ENCODE results near the gene NKAP. TPM values are rescaled to one million over a fixed set of nuclear protein-coding genes. Genes with fewer than 3 reads are reported as not detected.

Gene NKAP
- total and polyA plus RNA-seq, 9 of the 15 experiments (the other 6 are each of a cell fraction or from before 2014, with no cell fraction given): 3.1 to 8.3 (median 7.0) TPM

- TF ChIP-seq WHSC1 (IDR thresholded peaks at IDR 0.05; ENCODE audit: low read length): no peak
- no peak for TF ChIP-seq SRSF3 (IDR thresholded peaks at IDR 0.05; ENCODE audit: insufficient read depth, low read length)
- no peak for TF ChIP-seq ILK (tag; IDR thresholded peaks at IDR 0.05; ENCODE audit: borderline replicate concordance, low read depth)
- TF ChIP-seq, protein P1, sequence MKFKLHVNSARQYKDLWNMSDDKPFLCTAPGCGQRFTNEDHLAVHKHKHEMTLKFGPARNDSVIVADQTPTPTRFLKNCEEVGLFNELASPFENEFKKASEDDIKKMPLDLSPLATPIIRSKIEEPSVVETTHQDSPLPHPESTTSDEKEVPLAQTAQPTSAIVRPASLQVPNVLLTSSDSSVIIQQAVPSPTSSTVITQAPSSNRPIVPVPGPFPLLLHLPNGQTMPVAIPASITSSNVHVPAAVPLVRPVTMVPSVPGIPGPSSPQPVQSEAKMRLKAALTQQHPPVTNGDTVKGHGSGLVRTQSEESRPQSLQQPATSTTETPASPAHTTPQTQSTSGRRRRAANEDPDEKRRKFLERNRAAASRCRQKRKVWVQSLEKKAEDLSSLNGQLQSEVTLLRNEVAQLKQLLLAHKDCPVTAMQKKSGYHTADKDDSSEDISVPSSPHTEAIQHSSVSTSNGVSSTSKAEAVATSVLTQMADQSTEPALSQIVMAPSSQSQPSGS (CRISPR knock-in tag; IDR thresholded peaks at IDR 0.05): no peak
- no peak for TF ChIP-seq ZNF766 (CRISPR knock-in tag; conservative IDR thresholded peaks at IDR 0.05)
- TF ChIP-seq CHD1 (IDR thresholded peaks at IDR 0.05; ENCODE audit: low read length): no peak
- no peak for TF ChIP-seq HEY1 (CRISPR knock-in tag; IDR thresholded peaks at IDR 0.05; ENCODE audit: borderline replicate concordance)
- TF ChIP-seq JUN (IDR thresholded peaks at IDR 0.05; ENCODE audit: borderline replicate concordance, low read depth, low read length): no peak
- TF ChIP-seq JUN (CRISPR knock-in tag; IDR thresholded peaks at IDR 0.05; ENCODE audit: borderline replicate concordance): no peak
- TF ChIP-seq DMBX1 (CRISPR knock-in tag; IDR thresholded peaks at IDR 0.05; ENCODE audit: borderline replicate concordance): no peak
- no peak for TF ChIP-seq PTRF (tag; IDR thresholded peaks at IDR 0.05)
- TF ChIP-seq, protein P2, sequence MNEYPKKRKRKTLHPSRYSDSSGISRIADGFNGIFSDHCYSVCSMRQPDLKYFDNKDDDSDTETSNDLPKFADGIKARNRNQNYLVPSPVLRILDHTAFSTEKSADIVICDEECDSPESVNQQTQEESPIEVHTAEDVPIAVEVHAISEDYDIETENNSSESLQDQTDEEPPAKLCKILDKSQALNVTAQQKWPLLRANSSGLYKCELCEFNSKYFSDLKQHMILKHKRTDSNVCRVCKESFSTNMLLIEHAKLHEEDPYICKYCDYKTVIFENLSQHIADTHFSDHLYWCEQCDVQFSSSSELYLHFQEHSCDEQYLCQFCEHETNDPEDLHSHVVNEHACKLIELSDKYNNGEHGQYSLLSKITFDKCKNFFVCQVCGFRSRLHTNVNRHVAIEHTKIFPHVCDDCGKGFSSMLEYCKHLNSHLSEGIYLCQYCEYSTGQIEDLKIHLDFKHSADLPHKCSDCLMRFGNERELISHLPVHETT (CRISPR knock-in tag; conservative IDR thresholded peaks at IDR 0.05 in 1 of 2, IDR thresholded peaks at IDR 0.05 in 1 of 2): no peak
- no peak for TF ChIP-seq ATF1 (CRISPR knock-in tag; IDR thresholded peaks at IDR 0.05)
- no peak for TF ChIP-seq ATF1 (tag; IDR thresholded peaks at IDR 0.05)
- TF ChIP-seq CTCFL (IDR thresholded peaks at IDR 0.05; ENCODE audit: borderline replicate concordance, insufficient read depth, low read depth, low read length, poor library complexity, severe bottlenecking): no peak
- no peak for TF ChIP-seq STAG1 (CRISPR knock-in tag; IDR thresholded peaks at IDR 0.05; ENCODE audit: borderline replicate concordance)
- no peak for TF ChIP-seq ZNF584 (CRISPR knock-in tag; IDR thresholded peaks at IDR 0.05; ENCODE audit: low read depth)
- H3K9me3 ChIP-seq (replicated peaks; ENCODE audit: control insufficient read depth, insufficient read depth, low read depth, low read length): no peaks in the 10 kb centered on the region
- H3K4me1 ChIP-seq (replicated peaks in 1 of 2; ENCODE audit: control insufficient read depth in 2 of 2, insufficient read depth in 2 of 2, low read length in 2 of 2): peaks cover 0 to 13% of the 10 kb centered on the region in 2 experiments; a peak in 2 of 5 replicates
- ChIA-PET CTCF (ENCODE audit: low intra/inter-chr PET ratio) (no interaction called here), POLR2A (interaction anchor here (0.6 to 2.1 kb wide), 2 partner anchors 11 to 1587 kb away, joined by 3 to 6 read pairs; no protein-coding TSS in a partner anchor)
- no TSS peak for BruUV-seq (replicated peaks)
- FAIRE-seq (no peak), DNase-seq (ENCODE audit: extremely low read depth in 1 of 4, low spot score in 3 of 4) (no peak), ATAC-seq (no peak)
- H3K4me3 ChIP-seq: no peak overlapping the region
- no peaks in the 10 kb centered on the region for H3K79me2 ChIP-seq (ENCODE audit: control insufficient read depth, insufficient read depth, low read length)
- in situ Hi-C loops (cut with MboI): no loop called here
- H3K9me1 ChIP-seq (ENCODE audit: control insufficient read depth, insufficient read depth, low read length): no peaks in the 10 kb centered on the region
- H3K27ac ChIP-seq (ENCODE audit: extremely low read depth, low read depth, low read length): no peak overlapping the region
- intact Hi-C loops (cut with micrococcal nuclease): no loop called here
- no peaks in the 10 kb centered on the region for H3K36me3 ChIP-seq (ENCODE audit: control insufficient read depth, insufficient read depth, low read length)
- no peaks in the 10 kb centered on the region for H4K20me1 ChIP-seq (replicated peaks; ENCODE audit: control insufficient read depth, insufficient read depth, low read length)
- H2AFZ ChIP-seq (ENCODE audit: low read depth, low read length): no peak overlapping the region
- 42% methylated on average over 7 of the region's 18 CpGs for whole genome bisulfite sequencing (ENCODE audit: insufficient coverage, low coverage, missing lambda C conversion rate)
- H3K9ac ChIP-seq (ENCODE audit: insufficient read depth in 1 of 2, low read depth in 2 of 2, low read length in 2 of 2): no peak overlapping the region
- peaks cover 27 to 37% of the 10 kb centered on the region in 2 experiments; a peak in 4 of 5 replicates for H3K27me3 ChIP-seq (ENCODE audit: control insufficient read depth in 2 of 2, insufficient read depth in 2 of 2, low read length in 2 of 2)
- no peak overlapping the region for H3K4me2 ChIP-seq (ENCODE audit: insufficient read depth, low read length)
Measured at GRCh38 chrX:119989905-119990555, 46.5 kb upstream of the NKAP start.
